Esophagus squamous epithelium (tissue), 5 donors: Measurements from ENCODE around the gene NBL1. TPM values are rescaled to one million over a fixed set of nuclear protein-coding genes. Genes with fewer than 3 reads are reported as not detected.

Experiments used
- DNase-seq: peaks from one replicate; lab custom pipeline; 2025; lab: John Stamatoyannopoulos, UW
- H3K27ac ChIP-seq, 4 donors: fragments of 200-600 bp; sonication (generic); one replicate each; pipeline ENCODE4 v1.5.1; 2016 to 2019; ENCODE audit warnings: mild to moderate bottlenecking in 1 of 4
- H3K27me3 ChIP-seq, 4 donors: fragments of 200-600 bp; sonication (generic); 1 replicate in 3 of 4; 2 replicates in 1 of 4; pipeline versions ENCODE4 v1.5.1 to v1.6.0; 2017 to 2021; ENCODE audit warnings: antibody characterized with exemption in 1 of 4
- H3K36me3 ChIP-seq, 3 donors: fragments of 200-600 bp; sonication (generic); one replicate each; pipeline ENCODE4 v1.5.1; 2016 to 2019
- H3K4me1 ChIP-seq, 3 donors: fragments of 200-600 bp; sonication (generic); one replicate each; pipeline ENCODE4 v1.5.1; 2017 to 2019
- H3K4me3 ChIP-seq, 4 donors: fragments of 200-600 bp; sonication (generic); 1 replicate in 3 of 4; 2 replicates in 1 of 4; pipeline ENCODE4 v1.5.1; 2016 to 2019; ENCODE audit warnings: mild to moderate bottlenecking in 2 of 4, moderate library complexity in 1 of 4
- H3K9me3 ChIP-seq, 3 donors: fragments of 200-600 bp; sonication (generic); one replicate each; pipeline ENCODE4 v1.5.1; 2016 to 2019
- POLR2A ChIP-seq, 4 donors: fragments of 450-650 bp; IDR thresholded peaks; one replicate each; pipeline ENCODE4 v1.6.1; 2017; ENCODE audit warnings: antibody characterized with exemption in 4 of 4, mild to moderate bottlenecking in 4 of 4, moderate library complexity in 3 of 4
- WGBS, 2 donors: methylation state at CpG; one replicate each; pipeline ENCODE4 v1.1.5; 2018; 5-methylcytosine and 5-hydroxymethylcytosine counted together
- intact Hi-C: fragments of 100-400 bp; cut with DNase I; formaldehyde crosslinking; loops from one replicate; pipeline ENCODE4 v1.15.0; 2022
- total RNA-seq, 4 donors: library from RNA; depleted of rRNA; stranded (reverse); fragments of >200 nt; gene quantifications; one replicate each; pipeline ENCODE4 v1.1.0, GENCODE V29; 2016
- TF ChIP-seq, protein P1 (sequence below), 6 experiments: fragments of 450-650 bp in 4 of 6; fragments of 200-600 bp in 2 of 6; sonication (generic) in 2 of 6; IDR thresholded peaks; one replicate each; pipeline ENCODE4 v1.5.1; 2016 to 2019; ENCODE audit warnings: antibody characterized with exemption in 6 of 6, mild to moderate bottlenecking in 4 of 6, moderate library complexity in 4 of 6
- donor health status: DM: yes; HTN: yes; CAD: no.

NBL1 gene
- total RNA-seq, 4 donors from 2014 or later: 67.8 to 170 (median 95.1) TPM

- TF ChIP-seq, protein P1, sequence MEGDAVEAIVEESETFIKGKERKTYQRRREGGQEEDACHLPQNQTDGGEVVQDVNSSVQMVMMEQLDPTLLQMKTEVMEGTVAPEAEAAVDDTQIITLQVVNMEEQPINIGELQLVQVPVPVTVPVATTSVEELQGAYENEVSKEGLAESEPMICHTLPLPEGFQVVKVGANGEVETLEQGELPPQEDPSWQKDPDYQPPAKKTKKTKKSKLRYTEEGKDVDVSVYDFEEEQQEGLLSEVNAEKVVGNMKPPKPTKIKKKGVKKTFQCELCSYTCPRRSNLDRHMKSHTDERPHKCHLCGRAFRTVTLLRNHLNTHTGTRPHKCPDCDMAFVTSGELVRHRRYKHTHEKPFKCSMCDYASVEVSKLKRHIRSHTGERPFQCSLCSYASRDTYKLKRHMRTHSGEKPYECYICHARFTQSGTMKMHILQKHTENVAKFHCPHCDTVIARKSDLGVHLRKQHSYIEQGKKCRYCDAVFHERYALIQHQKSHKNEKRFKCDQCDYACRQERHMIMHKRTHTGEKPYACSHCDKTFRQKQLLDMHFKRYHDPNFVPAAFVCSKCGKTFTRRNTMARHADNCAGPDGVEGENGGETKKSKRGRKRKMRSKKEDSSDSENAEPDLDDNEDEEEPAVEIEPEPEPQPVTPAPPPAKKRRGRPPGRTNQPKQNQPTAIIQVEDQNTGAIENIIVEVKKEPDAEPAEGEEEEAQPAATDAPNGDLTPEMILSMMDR (IDR thresholded peaks at IDR 0.05): no peak
- TF ChIP-seq POLR2A (IDR thresholded peaks at IDR 0.05): no peak
- Histone ChIP-seq H3K27ac (no peak overlapping the region), H3K9me3 (no peaks in the 10 kb centered on the region), H3K4me1 (no peaks in the 10 kb centered on the region), H3K4me3 (no peak overlapping the region), H3K36me3 (peaks cover 0 to 82% (median 0%) of the 10 kb centered on the region in 3 donors), H3K27me3 (no peaks in the 10 kb centered on the region)
- no peak for DNase-seq
- intact Hi-C loops: no loop called here
- WGBS, 2 donors: 100% methylated on average over 1 of the region's 1 CpG; no CpG with 5 or more reads in 1 of the 2 donors
Observed at GRCh38 chr1:19687414-19687813, 43.3 kb downstream of the NBL1 start.

- no peak overlapping the region for H3K27ac ChIP-seq
- intact Hi-C loops: no loop called here
- no peaks in the 10 kb centered on the region for H3K27me3 ChIP-seq
- no peak for DNase-seq
- WGBS, 2 donors: 76 to 82% methylated on average over 10 to 11 of the region's 19 CpGs
- peaks cover 0 to 80% (median 0%) of the 10 kb centered on the region in 3 donors for H3K36me3 ChIP-seq
- H3K4me1 ChIP-seq: no peaks in the 10 kb centered on the region
- H3K9me3 ChIP-seq: no peaks in the 10 kb centered on the region
- TF ChIP-seq, protein P1 (IDR thresholded peaks at IDR 0.05): no peak
- no peak for TF ChIP-seq POLR2A (IDR thresholded peaks at IDR 0.05)
- H3K4me3 ChIP-seq: no peak overlapping the region
Observed at GRCh38 chr1:19688041-19688842, 44.1 kb downstream of the NBL1 start.

DNA sequence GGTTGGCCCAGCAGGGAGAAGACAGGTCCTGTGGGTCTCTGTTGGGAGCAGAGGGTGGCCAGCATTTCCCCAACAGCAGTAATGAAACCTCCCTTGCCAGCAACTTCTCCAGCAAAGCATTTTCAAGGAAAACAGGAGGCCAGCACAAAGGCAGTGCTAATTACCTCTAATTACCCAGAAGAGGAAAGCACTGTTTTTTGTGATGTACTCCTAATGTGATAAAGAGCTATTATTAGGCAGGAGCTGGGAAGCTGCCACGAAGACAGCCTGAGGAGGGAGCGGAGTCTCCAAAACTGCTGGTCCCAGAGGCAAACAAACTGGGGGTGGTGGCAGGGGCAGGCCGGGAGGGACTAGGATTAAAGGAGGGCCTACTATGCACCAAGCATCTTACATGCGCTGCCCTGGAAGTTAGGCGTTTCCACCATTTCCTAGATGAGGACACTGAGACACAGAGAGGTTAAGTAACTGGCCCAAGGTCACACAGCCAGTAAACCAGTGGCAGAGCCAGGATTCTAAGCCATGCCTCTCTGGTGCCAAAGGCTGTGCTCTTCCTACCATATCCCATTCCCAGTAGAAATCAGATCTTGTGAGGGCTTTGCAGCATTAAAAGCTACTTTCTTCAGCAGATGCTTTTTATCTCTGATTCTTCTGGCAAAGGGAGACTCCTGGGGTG lies 45.1 kb downstream of the NBL1 start:
- intact Hi-C loops: no loop called here
- TF ChIP-seq, protein P1 (IDR thresholded peaks at IDR 0.05): no peak
- TF ChIP-seq POLR2A (IDR thresholded peaks at IDR 0.05): no peak
- Histone ChIP-seq H3K4me3 (no peak overlapping the region), H3K4me1 (no peaks in the 10 kb centered on the region), H3K27ac (no peak overlapping the region), H3K9me3 (no peaks in the 10 kb centered on the region), H3K36me3 (peaks cover 0 to 89% (median 0%) of the 10 kb centered on the region in 3 donors), H3K27me3 (no peaks in the 10 kb centered on the region)
- no peak for DNase-seq
- WGBS, 2 donors: 85 to 87% methylated on average over 5 of the region's 5 CpGs

- TF ChIP-seq, protein P1 (IDR thresholded peaks at IDR 0.05): no peak
- no peak for TF ChIP-seq POLR2A (IDR thresholded peaks at IDR 0.05)
- 80 to 91% methylated on average over 2 to 3 of the region's 3 CpGs for WGBS, 2 donors
- Histone ChIP-seq H3K27me3 (no peaks in the 10 kb centered on the region), H3K9me3 (no peaks in the 10 kb centered on the region), H3K27ac (no peak overlapping the region), H3K36me3 (peaks cover 0 to 90% (median 4%) of the 10 kb centered on the region in 3 donors), H3K4me3 (no peak overlapping the region), H3K4me1 (no peaks in the 10 kb centered on the region)
- DNase-seq: no peak
- intact Hi-C loops: no loop called here
Observed at GRCh38 chr1:19689856-19690255, 45.7 kb downstream of the NBL1 start.

- no peaks in the 10 kb centered on the region for H3K4me1 ChIP-seq
- intact Hi-C loops: no loop called here
- 83% methylated on average over 4 of the region's 7 CpGs; no CpG with 5 or more reads in 1 of the 2 donors for WGBS, 2 donors
- no peak overlapping the region for H3K27ac ChIP-seq
- H3K27me3 ChIP-seq: no peaks in the 10 kb centered on the region
- TF ChIP-seq POLR2A (IDR thresholded peaks at IDR 0.05): no peak
- TF ChIP-seq, protein P1 (IDR thresholded peaks at IDR 0.05): no peak
- peaks cover 0 to 90% (median 6%) of the 10 kb centered on the region in 3 donors for H3K36me3 ChIP-seq
- no peaks in the 10 kb centered on the region for H3K9me3 ChIP-seq
- no peak overlapping the region for H3K4me3 ChIP-seq
- no peak for DNase-seq
Observed at GRCh38 chr1:19690342-19690741, 46.2 kb downstream of the NBL1 start.
